DND-41 (cell line): ENCODE data around the gene LRRN2.

Source experiments
- EZH2 ChIP-seq: IDR thresholded peaks from 3 replicates; pipeline ENCODE4 v1.6.1; 2012; ENCODE audit warnings: borderline replicate concordance, low read depth, mild to moderate bottlenecking, moderate library complexity, low read length, inconsistent platforms; ENCODE audit not compliant: severe bottlenecking
- TF ChIP-seq, protein P1 (sequence below): IDR thresholded peaks from 2 replicates; pipeline ENCODE4 v1.5.1; 2012; ENCODE audit warnings: borderline replicate concordance, low read length, moderate library complexity, mild to moderate bottlenecking; ENCODE audit not compliant: poor library complexity, severe bottlenecking; ENCODE audit errors: extremely low read depth

DNA sequence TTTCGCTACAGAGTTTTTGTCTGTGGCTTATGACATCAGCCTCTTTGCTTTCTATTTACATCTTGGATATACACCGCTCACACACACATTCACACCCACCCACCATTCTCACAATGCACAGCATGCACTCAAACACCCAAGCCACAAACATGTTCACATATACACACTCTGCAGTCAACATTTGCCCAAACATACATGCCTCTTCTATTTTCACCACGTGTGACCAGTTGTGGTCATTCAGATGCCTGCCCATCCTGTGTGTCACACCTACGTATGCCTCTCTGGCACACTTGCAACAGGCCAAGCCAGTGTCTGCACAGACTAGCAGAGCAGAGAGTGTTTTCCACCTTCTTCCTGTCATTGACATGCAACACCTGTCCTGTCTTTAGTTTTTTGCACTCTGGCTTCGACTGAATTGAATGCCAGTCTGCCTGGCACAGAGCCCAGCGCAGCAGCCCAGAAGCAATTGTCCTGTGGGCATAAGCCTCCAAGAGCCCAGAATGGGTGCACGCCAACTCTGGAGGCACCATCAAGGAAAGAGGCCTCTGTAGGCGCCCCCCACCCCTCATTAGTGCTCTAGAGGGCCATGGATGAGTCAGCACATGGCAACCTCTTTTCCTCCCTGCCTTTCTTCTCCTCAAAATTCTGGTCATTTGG, 37.7 kb upstream of the LRRN2 start:
- TF ChIP-seq, protein P1, sequence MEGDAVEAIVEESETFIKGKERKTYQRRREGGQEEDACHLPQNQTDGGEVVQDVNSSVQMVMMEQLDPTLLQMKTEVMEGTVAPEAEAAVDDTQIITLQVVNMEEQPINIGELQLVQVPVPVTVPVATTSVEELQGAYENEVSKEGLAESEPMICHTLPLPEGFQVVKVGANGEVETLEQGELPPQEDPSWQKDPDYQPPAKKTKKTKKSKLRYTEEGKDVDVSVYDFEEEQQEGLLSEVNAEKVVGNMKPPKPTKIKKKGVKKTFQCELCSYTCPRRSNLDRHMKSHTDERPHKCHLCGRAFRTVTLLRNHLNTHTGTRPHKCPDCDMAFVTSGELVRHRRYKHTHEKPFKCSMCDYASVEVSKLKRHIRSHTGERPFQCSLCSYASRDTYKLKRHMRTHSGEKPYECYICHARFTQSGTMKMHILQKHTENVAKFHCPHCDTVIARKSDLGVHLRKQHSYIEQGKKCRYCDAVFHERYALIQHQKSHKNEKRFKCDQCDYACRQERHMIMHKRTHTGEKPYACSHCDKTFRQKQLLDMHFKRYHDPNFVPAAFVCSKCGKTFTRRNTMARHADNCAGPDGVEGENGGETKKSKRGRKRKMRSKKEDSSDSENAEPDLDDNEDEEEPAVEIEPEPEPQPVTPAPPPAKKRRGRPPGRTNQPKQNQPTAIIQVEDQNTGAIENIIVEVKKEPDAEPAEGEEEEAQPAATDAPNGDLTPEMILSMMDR = no peak
- TF ChIP-seq EZH2 = no peak
